ENCODE data around the gene RNF32. TPM values are rescaled to one million over a fixed set of nuclear protein-coding genes. Genes with fewer than 3 reads are reported as not detected.

The RNF32 gene
- total and polyA plus RNA-seq, 2 of the 13 experiments (the other 11 are each of a cell fraction or from before 2014, with no cell fraction given): not detected

DNA sequence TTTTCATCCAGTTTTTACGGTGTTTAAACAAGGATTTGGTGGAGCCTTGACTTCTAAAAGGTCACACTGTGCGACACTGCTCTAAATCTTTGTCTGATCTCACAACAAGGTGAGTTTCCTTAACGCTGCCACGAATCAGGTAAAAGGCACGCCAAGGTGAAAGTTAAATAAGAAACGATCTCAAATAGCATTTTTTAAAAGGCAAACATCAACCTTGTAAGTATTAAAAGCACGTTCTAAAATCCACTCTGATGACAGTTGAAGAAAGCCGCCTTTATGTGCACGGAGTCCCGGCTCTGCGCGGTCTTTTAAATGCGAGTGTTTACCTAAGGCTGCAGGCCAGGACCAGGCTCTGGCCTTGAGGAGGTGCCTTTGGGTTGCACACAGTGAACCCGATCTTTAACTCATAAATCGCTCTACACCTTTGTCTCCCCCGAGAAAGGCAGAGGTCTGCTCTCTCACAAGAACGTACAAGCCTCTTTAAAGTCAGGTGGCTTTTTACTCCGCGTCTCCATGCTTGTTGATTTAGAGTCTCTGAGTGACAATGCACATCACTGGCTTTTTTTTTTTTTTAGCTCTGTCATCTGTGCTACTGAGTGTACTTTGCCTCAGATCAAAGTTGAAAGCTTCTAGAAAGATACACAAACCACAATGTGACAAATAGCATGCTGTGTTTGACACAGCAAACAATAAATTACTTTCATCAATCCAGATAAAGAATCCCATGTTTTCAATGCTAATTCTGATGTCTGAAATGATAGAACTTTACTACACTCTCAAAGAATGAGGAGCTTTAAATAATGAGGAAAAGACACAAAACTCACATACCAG, 25.9 kb upstream of the RNF32 start (continued):
- peak; percentile 45; the same call in 1 of the 2 replicates for TF ChIP-seq CEBPG (CRISPR knock-in tag; IDR thresholded peaks at IDR 0.05)
- TF ChIP-seq, protein P1, sequence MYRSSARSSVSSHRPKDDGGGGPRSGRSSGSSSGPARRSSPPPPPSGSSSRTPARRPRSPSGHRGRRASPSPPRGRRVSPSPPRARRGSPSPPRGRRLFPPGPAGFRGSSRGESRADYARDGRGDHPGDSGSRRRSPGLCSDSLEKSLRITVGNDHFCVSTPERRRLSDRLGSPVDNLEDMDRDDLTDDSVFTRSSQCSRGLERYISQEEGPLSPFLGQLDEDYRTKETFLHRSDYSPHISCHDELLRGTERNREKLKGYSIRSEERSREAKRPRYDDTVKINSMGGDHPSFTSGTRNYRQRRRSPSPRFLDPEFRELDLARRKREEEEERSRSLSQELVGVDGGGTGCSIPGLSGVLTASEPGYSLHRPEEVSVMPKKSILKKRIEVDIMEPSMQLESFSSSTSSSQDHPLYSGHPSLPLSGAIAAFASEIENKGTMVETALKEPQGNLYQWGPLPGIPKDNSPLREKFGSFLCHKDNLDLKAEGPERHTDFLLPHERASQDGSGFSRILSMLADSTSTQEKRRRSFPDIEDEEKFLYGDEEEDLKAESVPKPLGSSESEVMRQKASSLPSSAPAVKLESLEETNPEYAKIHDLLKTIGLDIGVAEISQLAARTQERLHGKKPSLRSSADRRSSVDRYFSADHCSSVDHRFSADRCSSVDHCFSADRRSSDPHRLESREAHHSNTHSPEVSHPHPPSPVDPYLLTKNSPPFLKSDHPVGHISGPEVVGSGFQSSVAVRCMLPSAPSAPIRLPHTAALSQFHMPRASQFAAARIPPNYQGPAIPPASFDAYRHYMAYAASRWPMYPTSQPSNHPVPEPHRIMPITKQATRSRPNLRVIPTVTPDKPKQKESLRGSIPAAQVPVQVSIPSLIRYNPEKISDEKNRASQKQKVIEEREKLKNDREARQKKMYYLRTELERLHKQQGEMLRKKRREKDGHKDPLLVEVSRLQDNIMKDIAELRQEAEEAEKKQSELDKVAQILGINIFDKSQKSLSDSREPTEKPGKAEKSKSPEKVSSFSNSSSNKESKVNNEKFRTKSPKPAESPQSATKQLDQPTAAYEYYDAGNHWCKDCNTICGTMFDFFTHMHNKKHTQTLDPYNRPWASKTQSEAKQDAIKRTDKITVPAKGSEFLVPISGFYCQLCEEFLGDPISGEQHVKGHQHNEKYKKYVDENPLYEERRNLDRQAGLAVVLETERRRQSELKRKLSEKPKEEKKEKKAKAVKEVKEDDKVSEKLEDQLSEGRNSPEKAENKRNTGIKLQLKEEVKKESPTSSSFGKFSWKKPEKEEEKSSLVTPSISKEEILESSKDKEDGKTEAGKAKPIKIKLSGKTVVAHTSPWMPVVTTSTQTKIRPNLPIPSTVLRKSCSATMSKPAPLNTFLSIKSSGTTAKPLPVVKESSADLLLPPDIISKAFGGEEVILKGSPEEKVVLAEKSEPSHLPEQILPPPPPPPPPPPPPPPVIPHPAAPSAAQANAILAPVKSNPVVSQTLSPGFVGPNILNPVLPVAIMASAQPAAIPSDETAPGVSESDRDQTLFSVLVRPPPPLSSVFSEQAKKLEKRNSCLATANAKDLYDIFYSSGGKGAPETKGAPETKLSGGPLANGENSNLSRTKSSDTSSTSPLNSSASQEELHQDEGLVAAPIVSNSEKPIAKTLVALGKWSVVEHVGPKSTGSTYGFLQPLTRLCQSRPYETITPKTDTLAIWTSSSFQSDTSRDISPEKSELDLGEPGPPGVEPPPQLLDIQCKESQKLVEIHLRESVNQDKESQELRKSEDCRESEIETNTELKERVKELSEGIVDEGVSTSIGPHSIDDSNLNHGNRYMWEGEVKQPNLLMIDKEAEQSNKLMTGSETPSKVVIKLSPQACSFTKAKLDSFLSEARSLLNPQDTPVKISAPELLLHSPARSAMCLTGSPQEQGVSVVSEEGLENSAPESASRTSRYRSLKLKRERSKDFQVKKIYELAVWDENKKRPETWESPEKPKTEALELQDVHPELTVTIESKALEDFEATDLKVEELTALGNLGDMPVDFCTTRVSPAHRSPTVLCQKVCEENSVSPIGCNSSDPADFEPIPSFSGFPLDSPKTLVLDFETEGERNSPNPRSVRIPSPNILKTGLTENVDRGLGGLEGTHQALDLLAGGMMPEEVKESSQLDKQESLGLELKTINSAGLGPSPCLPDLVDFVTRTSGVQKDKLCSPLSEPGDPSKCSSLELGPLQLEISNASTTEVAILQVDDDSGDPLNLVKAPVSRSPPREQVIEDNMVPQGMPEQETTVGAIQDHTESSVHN (CRISPR knock-in tag; IDR thresholded peaks at IDR 0.05): no peak
- no peak for TF ChIP-seq PHF20 (CRISPR knock-in tag; IDR thresholded peaks at IDR 0.05)
- peak; percentile 59; the same call in 1 of the 2 replicates for TF ChIP-seq ARNTL (CRISPR knock-in tag; IDR thresholded peaks at IDR 0.05)
- TF ChIP-seq TMF1 (CRISPR knock-in tag; IDR thresholded peaks at IDR 0.05; ENCODE audit: low read depth): no peak
- 0 out of 2 replicates have a peak, but pooled peaks have one; percentile 51 for TF ChIP-seq ZFP36L1 (CRISPR knock-in tag; IDR thresholded peaks at IDR 0.05)
- TF ChIP-seq SATB2 (CRISPR knock-in tag; IDR thresholded peaks at IDR 0.05): peak; percentile 31; the same call in 1 of the 2 replicates
- TF ChIP-seq HNF4A (CRISPR knock-in tag; IDR thresholded peaks at IDR 0.05): peak; percentile 93
- TF ChIP-seq, protein P2, sequence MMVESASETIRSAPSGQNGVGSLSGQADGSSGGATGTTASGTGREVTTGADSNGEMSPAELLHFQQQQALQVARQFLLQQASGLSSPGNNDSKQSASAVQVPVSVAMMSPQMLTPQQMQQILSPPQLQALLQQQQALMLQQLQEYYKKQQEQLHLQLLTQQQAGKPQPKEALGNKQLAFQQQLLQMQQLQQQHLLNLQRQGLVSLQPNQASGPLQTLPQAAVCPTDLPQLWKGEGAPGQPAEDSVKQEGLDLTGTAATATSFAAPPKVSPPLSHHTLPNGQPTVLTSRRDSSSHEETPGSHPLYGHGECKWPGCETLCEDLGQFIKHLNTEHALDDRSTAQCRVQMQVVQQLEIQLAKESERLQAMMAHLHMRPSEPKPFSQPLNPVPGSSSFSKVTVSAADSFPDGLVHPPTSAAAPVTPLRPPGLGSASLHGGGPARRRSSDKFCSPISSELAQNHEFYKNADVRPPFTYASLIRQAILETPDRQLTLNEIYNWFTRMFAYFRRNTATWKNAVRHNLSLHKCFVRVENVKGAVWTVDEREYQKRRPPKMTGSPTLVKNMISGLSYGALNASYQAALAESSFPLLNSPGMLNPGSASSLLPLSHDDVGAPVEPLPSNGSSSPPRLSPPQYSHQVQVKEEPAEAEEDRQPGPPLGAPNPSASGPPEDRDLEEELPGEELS (CRISPR knock-in tag; IDR thresholded peaks at IDR 0.05): peak; percentile 95
- peak; percentile 91; the same call in 1 of the 2 replicates for TF ChIP-seq TFE3 (CRISPR knock-in tag; IDR thresholded peaks at IDR 0.05)
- TF ChIP-seq ZNF333 (CRISPR knock-in tag; IDR thresholded peaks at IDR 0.05; ENCODE audit: borderline replicate concordance): no peak
- TF ChIP-seq CENPT (CRISPR knock-in tag; IDR thresholded peaks at IDR 0.05; ENCODE audit: low read depth): no peak
- TF ChIP-seq, protein P3, sequence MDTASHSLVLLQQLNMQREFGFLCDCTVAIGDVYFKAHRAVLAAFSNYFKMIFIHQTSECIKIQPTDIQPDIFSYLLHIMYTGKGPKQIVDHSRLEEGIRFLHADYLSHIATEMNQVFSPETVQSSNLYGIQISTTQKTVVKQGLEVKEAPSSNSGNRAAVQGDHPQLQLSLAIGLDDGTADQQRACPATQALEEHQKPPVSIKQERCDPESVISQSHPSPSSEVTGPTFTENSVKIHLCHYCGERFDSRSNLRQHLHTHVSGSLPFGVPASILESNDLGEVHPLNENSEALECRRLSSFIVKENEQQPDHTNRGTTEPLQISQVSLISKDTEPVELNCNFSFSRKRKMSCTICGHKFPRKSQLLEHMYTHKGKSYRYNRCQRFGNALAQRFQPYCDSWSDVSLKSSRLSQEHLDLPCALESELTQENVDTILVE (CRISPR knock-in tag; IDR thresholded peaks at IDR 0.05): no peak
- TF ChIP-seq PCBP2 (optimal IDR thresholded peaks at IDR 0.05; ENCODE audit: low read depth, low read length, poor library complexity, severe bottlenecking): no peak
- no peak for TF ChIP-seq RBAK (CRISPR knock-in tag; IDR thresholded peaks at IDR 0.05)

Data from HepG2 (cell line).